SH-SY5Y (cell line): ENCODE data around the gene THSD7A.

Experiments used
- GATA2 ChIP-seq: IDR thresholded peaks from 2 replicates; pipeline ENCODE4 v1.6.1; 2011; ENCODE audit warnings: mild to moderate bottlenecking, low read depth, low read length
- GATA3 ChIP-seq: IDR thresholded peaks from 2 replicates; pipeline ENCODE4 v1.6.1; 2011; ENCODE audit warnings: low read depth, mild to moderate bottlenecking, low read length, moderate library complexity

Gene THSD7A

GRCh38 chr7:11726001-11726793 lies 105.8 kb downstream of the THSD7A start:
- TF ChIP-seq GATA3 (no peak), GATA2 (peak; percentile 77)

- no peak for TF ChIP-seq GATA2
- TF ChIP-seq GATA3: no peak
These were observed 115.8 kb downstream of the THSD7A start for GRCh38 chr7:11716185-11716584.

- TF ChIP-seq GATA3: no peak
- TF ChIP-seq GATA2: no peak
These were observed 117.3 kb downstream of the THSD7A start for GRCh38 chr7:11714676-11715075.

- TF ChIP-seq GATA3 (no peak), GATA2 (no peak)
These were observed 117.8 kb downstream of the THSD7A start for GRCh38 chr7:11714205-11714604.

- no peak for TF ChIP-seq GATA2
- no peak for TF ChIP-seq GATA3
These were observed 118.6 kb downstream of the THSD7A start for GRCh38 chr7:11713352-11713751.

- no peak for TF ChIP-seq GATA3
- TF ChIP-seq GATA2: no peak
These were observed 121.6 kb downstream of the THSD7A start for GRCh38 chr7:11710377-11710776.

GRCh38 chr7:11709196-11709595 lies 122.8 kb downstream of the THSD7A start:
- TF ChIP-seq GATA3 (peak; percentile 37; the same call in 1 of the 2 replicates), GATA2 (no peak)

GRCh38 chr7:11707606-11708193 lies 124.3 kb downstream of the THSD7A start:
- TF ChIP-seq GATA2 (no peak), GATA3 (no peak)

- TF ChIP-seq GATA2: no peak
- no peak for TF ChIP-seq GATA3
These were observed 125.1 kb downstream of the THSD7A start for GRCh38 chr7:11706666-11707605.

- TF ChIP-seq GATA2 (no peak), GATA3 (no peak)
These were observed 128.2 kb downstream of the THSD7A start for GRCh38 chr7:11703829-11704228.

- TF ChIP-seq GATA3 (no peak), GATA2 (no peak)
These were observed 129.1 kb downstream of the THSD7A start for GRCh38 chr7:11702938-11703337.

GRCh38 chr7:11701829-11702560 lies 130.0 kb downstream of the THSD7A start:
- TF ChIP-seq GATA3: no peak
- TF ChIP-seq GATA2: no peak

- TF ChIP-seq GATA2: no peak
- no peak for TF ChIP-seq GATA3
These were observed 132.3 kb downstream of the THSD7A start for GRCh38 chr7:11699666-11700065.
